Activated CD8-positive, alpha-beta T cell treated with anti-CD3 and anti-CD28 coated beads for 36 hours (primary cell): ENCODE data around the gene TMEM240. TPM values are rescaled to one million over a fixed set of nuclear protein-coding genes. Genes with fewer than 3 reads are reported as not detected.

Source experiments
- ATAC-seq: fragments of 200-7000 bp; cut with Tn5 transposase; one replicate; pipeline ENCODE4 v1.10.0; 2021; ENCODE audit warnings: mild to moderate bottlenecking, moderate library complexity
- CTCF ChIA-PET: fragments of 350-600 bp; sonication (Branson Sonifier 250); formaldehyde crosslinking; loops from one replicate; lab custom pipeline; 2021; ENCODE audit warnings: antibody characterized with exemption; lab: Charles Lee
- POLR2A ChIA-PET: fragments of 350-600 bp; sonication (Branson Sonifier 250); formaldehyde crosslinking; loops from one replicate; lab custom pipeline; 2021; ENCODE audit warnings: antibody characterized with exemption; lab: Charles Lee
- DNase-seq: peaks from one replicate; pipeline ENCODE4 v3.0.0-alpha.2; 2020
- H3K27ac Mint-ChIP-seq: one replicate; pipeline ENCODE4 v1.8.0; 2021; ENCODE audit warnings: mild to moderate bottlenecking, mixed read lengths
- H3K27me3 Mint-ChIP-seq: one replicate; pipeline ENCODE4 v1.8.0; 2021; ENCODE audit warnings: mixed read lengths
- H3K36me3 Mint-ChIP-seq: one replicate; pipeline ENCODE4 v1.8.0; 2021; ENCODE audit warnings: low read depth, mixed read lengths
- H3K4me1 Mint-ChIP-seq: one replicate; pipeline ENCODE4 v1.8.0; 2021; ENCODE audit warnings: low read depth, mixed read lengths
- H3K4me3 Mint-ChIP-seq: one replicate; pipeline ENCODE4 v1.8.0; 2021; ENCODE audit warnings: mild to moderate bottlenecking, moderate library complexity, mixed read lengths
- H3K9me3 Mint-ChIP-seq: one replicate; pipeline ENCODE4 v1.8.0; 2021; ENCODE audit warnings: mixed read lengths
- intact Hi-C: fragments of 100-400 bp; cut with micrococcal nuclease; formaldehyde crosslinking; loops from one replicate; pipeline ENCODE4 v1.10.0; 2022
- total RNA-seq, 2 experiments: library from RNA; stranded (reverse); gene quantifications; one replicate each; pipeline ENCODE4 v1.2.3, GENCODE V29; 2021
- TF ChIP-seq, protein P1 (sequence below): fragments of 200-600 bp; IDR thresholded peaks from one replicate; pipeline ENCODE4 v1.8.0; 2022; ENCODE audit warnings: antibody characterized with exemption, mild to moderate bottlenecking

TMEM240 gene
- total RNA-seq, 2 experiments from 2014 or later = 0.45 to 0.74 TPM

DNA sequence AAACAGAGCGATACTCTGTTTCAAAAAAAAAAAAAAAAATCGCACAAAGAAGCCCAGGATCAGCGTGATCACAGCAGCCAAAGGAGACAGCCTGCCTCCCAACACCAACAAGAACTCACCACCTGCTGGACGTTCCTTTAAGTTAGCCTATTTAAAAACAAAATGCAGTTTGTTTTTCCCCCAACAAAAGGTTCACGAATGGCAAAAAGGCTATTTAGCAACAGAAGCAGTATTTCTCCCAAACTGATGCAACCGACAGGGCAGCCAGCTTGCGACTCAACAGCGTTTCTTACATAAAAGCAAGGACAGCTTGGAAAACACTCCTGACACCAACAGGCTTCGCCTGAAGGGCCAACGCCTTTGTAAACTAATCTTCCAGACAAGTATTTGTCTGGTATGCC, 27.5 kb upstream of the TMEM240 start:
- Mint-ChIP-seq H3K4me3 (no peak overlapping the region), H3K9me3 (no peaks in the 10 kb centered on the region), H3K27ac (peak overlapping the region; percentile 59), H3K36me3 (peaks cover 54% of the 10 kb centered on the region), H3K27me3 (no peaks in the 10 kb centered on the region), H3K4me1 (peaks cover 41% of the 10 kb centered on the region)
- CTCF ChIA-PET = interaction anchor here (1.3 kb wide), 1 partner anchor 10 kb away, joined by 3 read pairs; no protein-coding TSS in a partner anchor
- no peak for ATAC-seq
- POLR2A ChIA-PET = interaction anchor here (0.7 to 1.6 kb wide), 3 partner anchors 11 to 47 kb away, joined by 3 read pairs; no protein-coding TSS in a partner anchor
- intact Hi-C loops = no loop called here
- TF ChIP-seq, protein P1, sequence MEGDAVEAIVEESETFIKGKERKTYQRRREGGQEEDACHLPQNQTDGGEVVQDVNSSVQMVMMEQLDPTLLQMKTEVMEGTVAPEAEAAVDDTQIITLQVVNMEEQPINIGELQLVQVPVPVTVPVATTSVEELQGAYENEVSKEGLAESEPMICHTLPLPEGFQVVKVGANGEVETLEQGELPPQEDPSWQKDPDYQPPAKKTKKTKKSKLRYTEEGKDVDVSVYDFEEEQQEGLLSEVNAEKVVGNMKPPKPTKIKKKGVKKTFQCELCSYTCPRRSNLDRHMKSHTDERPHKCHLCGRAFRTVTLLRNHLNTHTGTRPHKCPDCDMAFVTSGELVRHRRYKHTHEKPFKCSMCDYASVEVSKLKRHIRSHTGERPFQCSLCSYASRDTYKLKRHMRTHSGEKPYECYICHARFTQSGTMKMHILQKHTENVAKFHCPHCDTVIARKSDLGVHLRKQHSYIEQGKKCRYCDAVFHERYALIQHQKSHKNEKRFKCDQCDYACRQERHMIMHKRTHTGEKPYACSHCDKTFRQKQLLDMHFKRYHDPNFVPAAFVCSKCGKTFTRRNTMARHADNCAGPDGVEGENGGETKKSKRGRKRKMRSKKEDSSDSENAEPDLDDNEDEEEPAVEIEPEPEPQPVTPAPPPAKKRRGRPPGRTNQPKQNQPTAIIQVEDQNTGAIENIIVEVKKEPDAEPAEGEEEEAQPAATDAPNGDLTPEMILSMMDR = no peak
- DNase-seq = no peak

DNA sequence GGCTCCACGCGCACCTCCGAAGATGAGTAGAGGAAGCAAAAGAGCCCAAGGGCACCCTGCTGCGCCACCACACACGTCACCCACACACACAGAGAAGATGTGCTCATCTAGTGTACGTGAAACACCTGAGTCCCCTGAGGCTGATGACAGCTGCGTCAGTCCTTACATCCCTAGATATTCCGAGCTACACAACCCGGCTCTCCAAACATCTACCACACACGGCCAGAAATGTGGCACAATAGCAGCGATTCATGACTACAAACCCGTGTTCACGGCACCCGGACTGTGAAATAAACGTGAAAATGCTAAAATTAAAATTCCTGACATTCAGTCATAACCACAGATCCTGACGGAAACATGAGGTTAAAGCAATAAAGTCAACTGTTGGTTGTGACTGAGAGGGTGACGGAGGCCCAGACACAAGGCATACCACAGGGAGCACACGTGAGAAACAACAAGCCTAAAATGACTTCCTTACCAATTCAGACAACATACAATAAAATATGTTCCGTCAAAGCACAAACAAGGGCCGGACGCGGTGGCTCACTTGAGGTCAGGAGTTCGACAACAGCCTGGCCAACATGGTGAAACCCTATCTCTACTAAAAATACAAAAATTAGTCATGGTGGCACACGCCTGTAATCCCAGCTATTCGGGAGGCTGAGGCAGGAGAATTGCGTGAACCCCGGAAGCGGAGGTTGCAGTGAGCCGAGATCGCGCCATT, 26.9 kb upstream of the TMEM240 start:
- no peak for DNase-seq
- no peak overlapping the region for H3K4me3 Mint-ChIP-seq
- H3K27ac Mint-ChIP-seq = peak overlapping the region; percentile 59
- ATAC-seq = no peak
- TF ChIP-seq, protein P1 = no peak
- peaks cover 51% of the 10 kb centered on the region for H3K36me3 Mint-ChIP-seq
- H3K9me3 Mint-ChIP-seq = no peaks in the 10 kb centered on the region
- CTCF ChIA-PET = interaction anchor here (1.3 kb wide), 1 partner anchor 11 kb away, joined by 3 read pairs; no protein-coding TSS in a partner anchor
- POLR2A ChIA-PET = interaction anchor here (0.7 to 1.6 kb wide), 3 partner anchors 10 to 47 kb away, joined by 3 read pairs; no protein-coding TSS in a partner anchor
- H3K27me3 Mint-ChIP-seq = no peaks in the 10 kb centered on the region
- H3K4me1 Mint-ChIP-seq = peaks cover 41% of the 10 kb centered on the region
- intact Hi-C loops = no loop called here

GRCh38 chr1:1565340-1565739, 24.9 kb upstream of the TMEM240 start:
- intact Hi-C loops = no loop called here
- POLR2A ChIA-PET = interaction anchor here (1.4 kb wide), 1 partner anchor 17 kb away, joined by 3 read pairs; no protein-coding TSS in a partner anchor
- DNase-seq = no peak
- no peaks in the 10 kb centered on the region for H3K27me3 Mint-ChIP-seq
- H3K9me3 Mint-ChIP-seq = no peaks in the 10 kb centered on the region
- H3K4me1 Mint-ChIP-seq = peaks cover 31% of the 10 kb centered on the region
- peak overlapping the region; percentile 42 for H3K27ac Mint-ChIP-seq
- no peak for ATAC-seq
- peaks cover 55% of the 10 kb centered on the region for H3K36me3 Mint-ChIP-seq
- TF ChIP-seq, protein P1 = no peak
- CTCF ChIA-PET = no interaction called here
- H3K4me3 Mint-ChIP-seq = no peak overlapping the region

- ChIA-PET POLR2A (interaction anchor here (1.4 to 2.1 kb wide), 2 partner anchors 16 to 18 kb away, joined by 3 to 9 read pairs; no protein-coding TSS in a partner anchor), CTCF (no interaction called here)
- intact Hi-C loops = no loop called here
- DNase-seq (no peak), ATAC-seq (no peak)
- TF ChIP-seq, protein P1 = no peak
- peaks cover 46% of the 10 kb centered on the region for H3K36me3 Mint-ChIP-seq
- no peaks in the 10 kb centered on the region for H3K27me3 Mint-ChIP-seq
- no peak overlapping the region for H3K4me3 Mint-ChIP-seq
- no peak overlapping the region for H3K27ac Mint-ChIP-seq
- peaks cover 20% of the 10 kb centered on the region for H3K4me1 Mint-ChIP-seq
- no peaks in the 10 kb centered on the region for H3K9me3 Mint-ChIP-seq
Observed at GRCh38 chr1:1564268-1564667, 23.8 kb upstream of the TMEM240 start.

DNA sequence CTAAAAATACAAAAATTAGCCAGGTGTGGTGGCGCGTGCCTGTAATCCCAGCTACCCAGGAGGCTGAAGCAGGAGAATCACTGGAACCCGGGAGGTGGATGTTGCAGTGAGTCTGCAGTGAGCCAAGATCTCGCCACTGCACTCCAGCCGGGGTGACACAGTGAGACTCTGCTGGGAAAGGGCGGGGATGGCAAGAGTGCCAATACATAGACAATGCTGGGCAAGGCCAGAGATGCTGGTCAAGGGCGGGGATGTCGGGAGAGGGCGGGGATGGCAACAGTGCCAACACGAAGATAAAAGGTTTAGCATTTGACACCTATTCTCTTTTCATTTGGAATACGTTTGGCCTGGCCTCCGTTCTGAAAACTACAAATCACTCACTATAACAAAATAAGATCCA, 23.3 kb upstream of the TMEM240 start:
- TF ChIP-seq, protein P1 = no peak
- ChIA-PET CTCF (no interaction called here), POLR2A (interaction anchor here (2.1 kb wide), 2 partner anchors 10 to 17 kb away, joined by 6 to 9 read pairs; no protein-coding TSS in a partner anchor)
- DNase-seq = no peak
- intact Hi-C loops = no loop called here
- peaks cover 44% of the 10 kb centered on the region for H3K36me3 Mint-ChIP-seq
- H3K4me3 Mint-ChIP-seq = no peak overlapping the region
- no peaks in the 10 kb centered on the region for H3K27me3 Mint-ChIP-seq
- no peaks in the 10 kb centered on the region for H3K9me3 Mint-ChIP-seq
- H3K27ac Mint-ChIP-seq = no peak overlapping the region
- ATAC-seq = no peak
- peaks cover 19% of the 10 kb centered on the region for H3K4me1 Mint-ChIP-seq
